Bronchial epithelial cell (primary cell): ENCODE results near the gene ATG16L1. TPM values are rescaled to one million over a fixed set of nuclear protein-coding genes. Genes with fewer than 3 reads are reported as not detected.

Source experiments
- DNase-seq: peaks from one replicate; pipeline ENCODE4 v3.0.0-alpha.2; 2010; ENCODE audit warnings: low read depth
- FAIRE-seq: peaks from 2 replicates; lab custom pipeline; 2011; peaks lifted over from hg19 to GRCh38; lab: Jason Lieb, UNC
- H3K27me3 ChIP-seq: 2 replicates; pipeline ENCODE4 v1.5.1; 2011; ENCODE audit warnings: low read length; ENCODE audit not compliant: control insufficient read depth, insufficient read depth
- H3K36me3 ChIP-seq: 2 replicates; pipeline ENCODE4 v1.5.1; 2011; ENCODE audit warnings: low read length; ENCODE audit not compliant: control insufficient read depth, insufficient read depth
- H3K4me3 ChIP-seq: 2 replicates; pipeline ENCODE4 v1.5.1; 2011; ENCODE audit warnings: mild to moderate bottlenecking, low read depth, low read length, control low read depth
- total RNA-seq: library from RNA; depleted of rRNA; stranded (reverse); fragments of >200 nt; gene quantifications from 2 replicates; pipeline ENCODE4 v1.2.1, GENCODE V29; 2014
- TF ChIP-seq, protein P1 (sequence below): IDR thresholded peaks from 2 replicates; pipeline ENCODE4 v1.5.1; 2011; ENCODE audit warnings: mild to moderate bottlenecking, moderate library complexity, low read length, control low read depth, inconsistent platforms; ENCODE audit not compliant: insufficient read depth, severe bottlenecking

ATG16L1 gene
- total RNA-seq, 1 donor from 2014 or later = 36.6 TPM

GRCh38 chr2:233343171-233343705, 91.8 kb downstream of the ATG16L1 start:
- Histone ChIP-seq H3K4me3 (no peak overlapping the region), H3K36me3 (no peaks in the 10 kb centered on the region), H3K27me3 (no peaks in the 10 kb centered on the region)
- TF ChIP-seq, protein P1, sequence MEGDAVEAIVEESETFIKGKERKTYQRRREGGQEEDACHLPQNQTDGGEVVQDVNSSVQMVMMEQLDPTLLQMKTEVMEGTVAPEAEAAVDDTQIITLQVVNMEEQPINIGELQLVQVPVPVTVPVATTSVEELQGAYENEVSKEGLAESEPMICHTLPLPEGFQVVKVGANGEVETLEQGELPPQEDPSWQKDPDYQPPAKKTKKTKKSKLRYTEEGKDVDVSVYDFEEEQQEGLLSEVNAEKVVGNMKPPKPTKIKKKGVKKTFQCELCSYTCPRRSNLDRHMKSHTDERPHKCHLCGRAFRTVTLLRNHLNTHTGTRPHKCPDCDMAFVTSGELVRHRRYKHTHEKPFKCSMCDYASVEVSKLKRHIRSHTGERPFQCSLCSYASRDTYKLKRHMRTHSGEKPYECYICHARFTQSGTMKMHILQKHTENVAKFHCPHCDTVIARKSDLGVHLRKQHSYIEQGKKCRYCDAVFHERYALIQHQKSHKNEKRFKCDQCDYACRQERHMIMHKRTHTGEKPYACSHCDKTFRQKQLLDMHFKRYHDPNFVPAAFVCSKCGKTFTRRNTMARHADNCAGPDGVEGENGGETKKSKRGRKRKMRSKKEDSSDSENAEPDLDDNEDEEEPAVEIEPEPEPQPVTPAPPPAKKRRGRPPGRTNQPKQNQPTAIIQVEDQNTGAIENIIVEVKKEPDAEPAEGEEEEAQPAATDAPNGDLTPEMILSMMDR = no peak
- FAIRE-seq (no peak), DNase-seq (no peak)

Other genes starting within 250 kb of the ATG16L1 start
- 0.53 and 6.1 TPM in 2 replicates for gene NGEF, start 238.4 kb upstream of the ATG16L1 start, total RNA-seq
- not detected in 2 replicates for gene NEU2, start 219.0 kb upstream of the ATG16L1 start, total RNA-seq
- 24.1 and 26.6 TPM in 2 replicates for gene INPP5D, start 191.3 kb upstream of the ATG16L1 start, total RNA-seq
- gene SAG, start 56.1 kb downstream of the ATG16L1 start, total RNA-seq = not detected in 2 replicates
- gene DGKD, start 102.8 kb downstream of the ATG16L1 start, total RNA-seq = 14.5 and 20.7 TPM in 2 replicates